NK-92 treated with Interleukin-12 subunit alpha and Interleukin-12 subunit beta, amount 100 ng/mL, for 24 hours (cell line): ENCODE results near the gene KCNJ16.

Source experiments
- DNase-seq: peaks from one replicate; lab custom pipeline; 2025; lab: John Stamatoyannopoulos, UW

Gene KCNJ16

DNA sequence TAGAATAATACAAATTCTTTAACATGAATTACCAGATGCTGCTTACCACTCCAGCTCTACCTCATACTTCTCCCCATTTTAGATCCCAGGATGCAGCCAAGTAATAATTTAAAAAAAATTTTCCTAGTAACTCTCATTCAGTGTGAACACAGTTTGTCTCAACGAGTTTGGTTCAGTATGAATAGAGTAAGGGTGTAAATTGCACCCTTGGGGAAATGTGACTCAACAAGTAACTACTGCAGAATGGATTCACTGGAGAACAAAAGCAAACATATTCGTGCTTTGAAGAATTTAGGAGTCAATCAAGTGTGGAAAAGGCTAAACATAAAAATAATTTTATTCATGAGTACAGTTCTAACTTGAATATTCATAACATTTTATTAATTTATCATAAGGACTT is 23.0 kb downstream of the KCNJ16 start:
- DNase-seq, result no peak

DNA sequence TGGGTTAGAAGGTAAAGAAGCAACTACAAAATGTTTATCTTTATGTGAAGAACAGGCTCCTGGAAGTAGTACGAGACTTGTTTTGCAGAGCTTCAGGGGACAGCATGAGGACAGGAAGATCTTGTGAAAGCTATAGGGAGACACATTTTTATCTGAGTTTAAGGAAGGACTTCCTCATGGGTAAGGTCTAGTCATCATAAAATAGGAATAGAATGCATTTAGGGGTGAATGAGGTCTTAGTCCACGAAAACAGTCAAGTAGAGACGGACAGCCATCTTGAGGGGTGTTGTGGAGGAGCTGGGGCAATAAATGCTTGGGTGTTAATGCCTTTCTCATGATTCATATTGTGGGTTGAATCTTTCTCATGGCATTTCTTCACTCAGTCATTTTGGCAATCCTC is 24.3 kb downstream of the KCNJ16 start:
- no peak for DNase-seq

DNA sequence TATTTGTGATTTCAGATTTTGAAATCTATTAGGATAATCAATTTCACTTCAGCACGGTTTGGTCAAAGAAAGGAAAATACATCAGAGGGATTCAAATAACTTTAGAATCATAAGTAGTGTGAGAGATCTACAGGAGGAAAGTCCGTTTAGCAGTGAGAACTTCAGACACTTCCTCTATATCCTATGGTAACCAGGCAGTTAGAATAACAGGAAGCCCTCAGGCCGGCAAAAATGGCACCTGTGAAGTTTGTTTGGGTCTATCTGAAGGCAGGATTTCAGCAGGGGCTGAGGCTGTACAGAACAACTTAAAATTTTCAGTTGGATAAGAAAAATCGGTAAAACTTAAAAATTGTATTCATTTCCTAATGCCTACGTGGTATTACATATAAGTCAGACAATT is 24.9 kb downstream of the KCNJ16 start:
- DNase-seq, result no peak

- DNase-seq, result no peak
Measured at GRCh38 chr17:70100983-70101382, 26.0 kb downstream of the KCNJ16 start.

DNA sequence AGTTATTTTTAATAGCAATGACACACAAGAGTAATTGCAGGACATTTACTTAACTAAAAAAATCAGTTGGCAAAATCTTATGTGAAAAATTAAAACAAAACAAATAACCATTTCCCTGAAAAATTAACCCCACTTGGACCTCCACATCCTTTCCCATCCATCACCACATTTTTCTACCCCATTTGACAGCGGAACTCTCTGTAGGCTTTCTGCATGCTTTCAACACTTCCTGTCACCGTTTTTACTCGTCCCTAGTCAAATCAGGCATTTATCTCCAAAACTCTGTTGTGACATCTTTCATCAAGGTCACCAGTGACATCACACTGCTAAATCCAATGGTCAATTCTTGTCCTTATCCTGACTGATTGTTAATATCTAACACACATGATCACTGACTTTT is 27.5 kb downstream of the KCNJ16 start:
- no peak for DNase-seq

DNA sequence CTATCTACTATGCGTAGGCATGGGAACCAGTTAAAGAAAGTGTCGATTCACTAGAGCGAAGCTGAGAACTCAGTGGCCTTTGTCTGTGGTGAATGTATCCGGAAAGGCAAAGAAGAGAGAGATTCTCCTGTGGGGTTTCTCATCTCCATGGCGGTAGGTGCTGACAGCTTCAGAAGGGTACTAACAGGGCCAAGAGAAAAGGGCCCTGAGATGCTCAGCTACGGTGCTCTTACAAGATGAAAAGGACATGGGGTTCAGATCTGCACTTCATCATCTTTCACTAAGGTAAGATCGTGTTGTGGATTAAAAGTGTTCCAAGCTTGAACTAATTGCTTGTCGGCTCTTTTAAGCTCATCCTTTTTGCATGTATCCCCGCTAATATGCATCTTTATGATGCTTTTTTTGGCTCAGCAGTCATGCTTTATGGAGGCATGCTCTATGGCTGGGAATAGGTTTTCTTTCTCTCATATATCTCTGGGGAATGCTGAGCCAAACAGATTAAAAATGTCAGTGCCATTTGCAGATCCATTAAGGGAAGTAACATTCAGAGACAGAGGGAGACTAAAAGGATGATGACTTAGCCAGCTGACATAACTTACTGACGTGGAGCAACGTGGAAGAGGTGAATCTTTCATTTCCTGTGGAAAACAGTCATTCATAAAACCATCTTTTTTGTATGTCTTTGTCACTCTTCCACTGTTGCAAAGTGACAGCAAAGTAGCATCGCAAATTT is 29.9 kb downstream of the KCNJ16 start:
- no peak for DNase-seq

GRCh38 chr17:70105641-70106040 is 30.6 kb downstream of the KCNJ16 start:
- DNase-seq, result no peak

GRCh38 chr17:70106551-70106950 is 31.5 kb downstream of the KCNJ16 start:
- no peak for DNase-seq

DNA sequence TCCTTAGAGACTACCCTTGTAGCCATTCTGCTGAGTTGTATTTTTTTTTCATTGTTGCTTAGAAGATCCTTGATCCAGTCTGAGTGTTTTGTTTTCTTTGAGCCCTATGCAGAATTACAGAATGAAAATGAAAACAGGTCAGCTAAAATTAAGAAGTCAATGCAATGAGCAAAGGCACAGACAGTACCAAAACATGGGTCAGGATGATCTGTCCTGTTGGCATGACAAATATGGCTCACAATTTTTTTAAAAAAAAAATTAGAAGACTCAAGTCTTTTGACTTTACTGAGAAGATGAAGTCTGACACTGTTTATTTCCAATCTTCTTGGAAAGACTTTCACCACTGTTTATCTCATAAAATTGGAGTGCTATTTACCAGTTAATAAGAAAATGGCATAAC is 32.4 kb downstream of the KCNJ16 start:
- DNase-seq, result no peak

GRCh38 chr17:70107904-70108565 is 33.0 kb downstream of the KCNJ16 start:
- no peak for DNase-seq

DNA sequence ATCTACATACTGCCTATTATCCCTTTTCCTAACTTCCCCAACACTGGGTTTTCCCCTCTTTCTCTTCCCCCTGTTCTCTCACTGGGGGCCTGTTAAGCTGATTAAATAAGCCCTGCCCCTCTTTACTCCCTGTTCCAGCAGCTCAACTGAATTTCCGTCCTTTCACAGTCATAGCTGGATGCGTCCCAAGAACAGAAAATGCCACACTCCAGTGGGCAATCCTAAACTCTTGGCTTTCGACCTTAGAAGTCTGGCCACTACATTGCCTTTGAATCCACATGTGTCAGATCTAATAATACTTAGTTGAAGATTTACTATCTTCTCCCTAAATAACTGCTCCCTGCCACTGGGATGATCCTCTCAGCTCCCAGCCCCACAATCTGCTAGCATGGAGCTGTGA is 34.5 kb downstream of the KCNJ16 start:
- DNase-seq, result no peak

GRCh38 chr17:70110443-70110880 is 35.4 kb downstream of the KCNJ16 start:
- DNase-seq, result no peak

DNA sequence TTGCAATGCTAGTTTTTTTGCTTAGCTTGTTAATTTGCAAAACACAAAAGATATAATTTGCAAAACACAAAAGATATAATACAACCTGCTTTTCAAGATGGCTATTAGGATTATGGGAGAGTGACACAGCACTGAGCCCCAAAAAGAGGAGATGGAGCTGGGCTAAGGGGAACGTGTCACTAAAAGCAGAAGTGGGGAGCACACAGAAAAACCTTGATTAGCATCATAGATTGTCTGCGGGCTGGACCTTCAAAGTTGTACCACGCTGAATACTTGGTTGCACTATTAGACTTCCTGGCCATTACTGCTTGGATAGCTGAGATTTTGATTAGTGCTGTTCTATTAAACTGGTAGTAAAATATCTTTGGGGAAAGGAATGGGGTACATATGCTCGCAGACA is 36.2 kb downstream of the KCNJ16 start:
- DNase-seq, result no peak

GRCh38 chr17:70114405-70114804 is 39.4 kb downstream of the KCNJ16 start:
- no peak for DNase-seq

DNA sequence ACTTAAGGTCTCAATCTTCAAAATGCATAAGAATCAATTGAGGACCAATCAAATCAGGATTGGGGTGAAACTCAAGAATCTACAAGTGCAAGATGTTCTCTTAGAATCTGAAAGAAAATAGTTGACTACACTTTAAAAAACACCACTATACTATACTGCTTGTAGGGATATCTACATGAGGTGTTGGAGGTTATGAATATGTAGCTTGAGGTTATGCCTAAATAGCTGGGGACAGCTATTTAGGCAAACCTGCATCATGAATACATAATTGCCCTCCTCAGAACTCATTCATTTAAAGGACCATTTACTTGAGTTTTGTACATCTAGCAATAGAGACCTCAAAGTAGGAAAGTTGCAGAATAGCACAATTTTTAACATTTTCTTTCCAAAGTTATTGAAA is 40.1 kb downstream of the KCNJ16 start:
- DNase-seq, result no peak

DNA sequence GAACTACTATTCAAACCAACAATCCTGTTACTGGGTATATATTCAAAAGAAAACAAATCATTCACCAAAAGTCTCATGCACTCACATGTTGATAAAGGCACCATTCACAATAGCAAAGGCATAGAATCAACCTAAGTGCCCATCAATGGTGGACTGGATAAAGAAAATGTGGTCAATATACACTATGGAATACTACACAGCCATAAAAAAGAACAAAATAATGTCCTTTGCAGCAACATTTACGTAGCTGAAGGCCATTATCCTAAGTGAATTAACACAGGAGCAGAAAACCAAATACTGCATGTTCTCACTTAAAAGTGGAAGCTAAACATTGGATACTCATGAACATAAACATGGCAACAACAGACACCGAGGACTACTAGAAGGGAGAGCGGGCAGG is 41.9 kb downstream of the KCNJ16 start:
- DNase-seq, result no peak

DNA sequence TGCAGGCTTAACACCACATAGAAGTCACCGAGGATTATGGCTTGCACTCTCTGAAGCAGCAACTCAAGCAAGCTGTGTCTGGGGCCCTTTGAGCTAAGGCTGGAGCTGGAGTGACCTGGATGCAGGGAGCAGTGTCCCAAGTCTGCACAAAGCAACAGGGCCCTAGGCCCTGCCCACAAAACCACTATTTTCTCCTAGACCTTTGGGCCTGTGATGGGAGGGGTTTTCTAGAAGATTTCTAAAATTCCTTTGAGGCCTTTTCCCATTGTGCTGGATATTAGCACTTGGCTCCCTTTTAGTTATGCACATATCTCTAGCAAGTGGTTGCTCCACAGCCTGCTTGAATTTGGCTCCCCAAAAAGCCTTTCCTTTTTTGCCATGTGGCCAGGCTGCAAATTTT is 44.5 kb downstream of the KCNJ16 start:
- no peak for DNase-seq

DNA sequence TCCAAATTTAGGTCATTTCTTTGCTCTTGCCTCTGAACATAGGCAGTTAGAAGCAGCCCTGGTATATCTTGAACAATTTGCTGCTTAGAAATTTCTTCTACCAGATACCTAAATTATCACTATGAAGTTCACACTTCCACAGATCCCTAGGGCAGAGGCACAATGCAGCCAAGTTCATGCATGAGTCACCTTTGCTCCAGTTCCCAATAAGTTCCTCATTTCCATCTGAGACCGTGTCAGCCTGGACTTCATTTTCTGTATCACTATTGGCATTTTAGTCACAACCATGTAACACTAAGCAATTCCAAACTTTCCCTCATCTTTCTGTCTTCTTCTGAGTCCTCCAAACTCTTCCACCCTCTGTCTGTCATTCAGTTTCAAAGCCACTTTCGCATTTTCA is 45.0 kb downstream of the KCNJ16 start:
- DNase-seq, result no peak

DNA sequence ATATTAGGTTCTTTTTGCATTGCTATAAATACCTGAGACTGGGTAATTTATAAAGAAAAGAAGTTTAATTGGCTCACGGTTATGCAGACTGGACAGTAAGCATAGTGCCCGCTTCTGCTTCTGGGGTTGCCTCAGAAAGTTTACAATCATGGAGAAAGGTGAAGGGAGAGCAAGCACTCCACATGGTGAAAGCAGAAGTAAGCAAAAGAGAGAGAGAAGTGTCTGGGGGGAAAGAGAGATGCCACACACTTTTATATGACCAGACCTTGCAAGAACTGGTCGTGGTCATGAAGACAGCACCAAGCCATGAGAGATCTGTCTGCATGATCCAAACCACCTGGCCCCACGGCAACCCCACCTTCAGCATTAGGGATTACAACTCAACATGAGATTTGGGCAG is 45.4 kb downstream of the KCNJ16 start:
- DNase-seq, result no peak

DNA sequence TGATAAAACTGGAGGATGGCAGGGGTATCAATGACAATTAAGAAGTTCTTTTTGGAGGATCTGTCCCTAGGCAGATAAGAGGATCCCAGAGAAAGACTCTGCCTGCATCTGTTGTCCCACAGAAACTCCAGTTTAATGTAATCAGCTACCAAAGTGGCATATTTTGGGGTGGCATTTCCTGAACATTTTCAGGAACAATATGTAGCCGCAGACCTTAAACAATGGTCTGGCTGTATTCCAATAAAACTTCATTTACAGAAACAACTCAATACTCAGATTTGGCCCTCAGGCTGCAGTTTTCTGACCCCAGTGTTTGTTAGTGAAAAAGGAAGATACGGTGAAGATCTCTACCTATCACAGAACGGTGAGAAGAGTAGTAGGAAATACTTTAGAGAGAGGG is 46.1 kb downstream of the KCNJ16 start:
- DNase-seq, result no peak

DNA sequence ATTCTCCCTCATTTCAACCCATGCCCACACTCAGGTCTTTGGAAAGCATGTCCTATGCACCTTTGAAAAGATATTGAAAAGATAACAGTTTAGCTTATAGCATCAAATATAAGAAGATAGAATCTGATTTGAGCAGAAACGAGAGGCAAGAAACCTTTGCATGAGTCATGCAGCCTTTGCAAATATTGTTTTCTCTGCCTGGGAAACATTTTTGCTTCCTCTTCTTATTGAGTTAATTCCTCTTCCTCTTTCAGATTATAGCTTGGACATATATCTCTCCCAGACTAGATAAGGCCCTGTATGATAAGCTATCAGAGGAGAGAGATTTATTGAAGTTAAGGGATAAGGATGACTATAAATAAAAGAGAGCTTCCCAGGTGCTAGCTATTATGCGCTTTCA is 48.2 kb downstream of the KCNJ16 start:
- no peak for DNase-seq

GRCh38 chr17:70124723-70125122 is 49.7 kb downstream of the KCNJ16 start:
- no peak for DNase-seq

GRCh38 chr17:70127221-70127873 is 52.3 kb downstream of the KCNJ16 start:
- DNase-seq, result no peak
